K562 (cell line): ENCODE measurements around the gene POLDIP3. TPM values are rescaled to one million over a fixed set of nuclear protein-coding genes. Genes with fewer than 3 reads are reported as not detected.
A peak's percentile ranks its signal among the peaks of the same experiment; 100 is the strongest.

Experiments used
- ATAC-seq: fragments of 200-7000 bp; cut with Tn5 transposase; 3 replicates; pipeline ENCODE4 v1.9.1; 2020; ENCODE audit warnings: moderate library complexity
- BruUV-seq: library from RNA; stranded (reverse); fragments of 400-500 nt; replicated peaks from 2 replicates; lab custom pipeline; 2021; lab: Mats Ljungman, UMichigan
- CTCF ChIA-PET: fragments of 300-600 bp; formaldehyde crosslinking; extraction: SDS; loops from one replicate; lab custom pipeline; 2021; ENCODE audit warnings: low intra/inter-chr PET ratio; lab: Yijun Ruan, JAX
- POLR2A ChIA-PET: fragments of 300-600, 350-650 bp; sonication (Branson Sonifier 250); formaldehyde crosslinking; extraction: SDS; loops from one replicate; lab custom pipeline; 2021; ENCODE audit warnings: antibody characterized with exemption, inconsistent platforms; lab: Yijun Ruan, JAX
- DNase-seq, 4 experiments: peaks; one replicate each; pipeline versions ENCODE4 v3.0.0 to v3.0.0-alpha.2; 2011 to 2018; ENCODE audit warnings: low spot score in 3 of 4, mixed read lengths in 3 of 4; ENCODE audit errors: extremely low read depth in 1 of 4
- FAIRE-seq: peaks from 2 replicates; lab custom pipeline; 2011; peaks lifted over from hg19 to GRCh38; lab: Jason Lieb, UNC
- H2AFZ ChIP-seq: 2 replicates; pipeline ENCODE4 v1.6.0; 2011; ENCODE audit warnings: low read depth, low read length, control low read depth, inconsistent platforms
- H3K27ac ChIP-seq: fragments of 200-600 bp; 3 replicates; pipeline ENCODE4 v1.8.0; 2011; ENCODE audit warnings: low read depth, mild to moderate bottlenecking, control low read depth, inconsistent platforms, low read length, moderate library complexity, mixed read lengths; ENCODE audit errors: extremely low read depth
- H3K27me3 ChIP-seq, 2 experiments: fragments of 300-600 bp in 1 of 2; 2 replicates in 1 of 2; 3 replicates in 1 of 2; pipeline versions ENCODE4 v1.6.0 to v1.8.0; 2011; ENCODE audit warnings: inconsistent platforms in 2 of 2, low read length in 2 of 2, mild to moderate bottlenecking in 1 of 2, mixed read lengths in 1 of 2, moderate library complexity in 1 of 2; ENCODE audit not compliant: control insufficient read depth in 2 of 2, insufficient read depth in 2 of 2
- H3K36me3 ChIP-seq: fragments of 300-600 bp; 3 replicates; pipeline ENCODE4 v1.8.0; 2011; ENCODE audit warnings: mild to moderate bottlenecking, low read length, inconsistent platforms; ENCODE audit not compliant: control insufficient read depth, insufficient read depth
- H3K4me1 ChIP-seq, 2 experiments: fragments of 200-600 bp in 1 of 2; replicated peaks in 1 of 2; 2 replicates in 1 of 2; 3 replicates in 1 of 2; pipeline versions ENCODE4 v1.5.1 to v1.8.0; 2011; ENCODE audit warnings: inconsistent platforms in 2 of 2, low read length in 2 of 2, mild to moderate bottlenecking in 1 of 2, mixed read lengths in 1 of 2, moderate library complexity in 1 of 2; ENCODE audit not compliant: control insufficient read depth in 2 of 2, insufficient read depth in 2 of 2
- H3K4me2 ChIP-seq: 2 replicates; pipeline ENCODE4 v1.6.1; 2011; ENCODE audit warnings: low read length, control low read depth, inconsistent platforms, mixed read lengths; ENCODE audit not compliant: insufficient read depth
- H3K4me3 ChIP-seq: fragments of 200-600 bp; sonication (generic), shearing (Covaris generic); 2 replicates; pipeline ENCODE4 v1.5.1; 2016; ENCODE audit warnings: control low read depth, inconsistent platforms
- H3K79me2 ChIP-seq: fragments of 200-600 bp; 3 replicates; pipeline ENCODE4 v1.8.0; 2011; ENCODE audit warnings: low read length, inconsistent platforms; ENCODE audit not compliant: control insufficient read depth, insufficient read depth
- H3K9ac ChIP-seq, 2 experiments: 2 replicates each; pipeline versions ENCODE4 v1.6.0 to v1.6.1; 2011; ENCODE audit warnings: low read depth in 2 of 2, low read length in 2 of 2, control low read depth in 1 of 2, inconsistent platforms in 1 of 2, mild to moderate bottlenecking in 1 of 2, mixed read lengths in 1 of 2; ENCODE audit not compliant: insufficient read depth in 1 of 2
- H3K9me1 ChIP-seq: one replicate; pipeline ENCODE4 v1.6.0; 2011; ENCODE audit warnings: inconsistent platforms, mild to moderate bottlenecking, low read length, moderate library complexity; ENCODE audit not compliant: control insufficient read depth, insufficient read depth
- H3K9me3 ChIP-seq: replicated peaks from 2 replicates; pipeline ENCODE4 v1.5.1; 2011; ENCODE audit warnings: low read depth, low read length, inconsistent platforms; ENCODE audit not compliant: control insufficient read depth, insufficient read depth
- H4K20me1 ChIP-seq: replicated peaks from 2 replicates; pipeline ENCODE4 v1.6.1; 2011; ENCODE audit warnings: low read length, inconsistent platforms, mixed read lengths; ENCODE audit not compliant: control insufficient read depth, insufficient read depth
- CTCF ChIP-seq, 3 experiments: IDR thresholded peaks in 2 of 3; conservative IDR thresholded peaks in 1 of 3; 2 replicates each; pipeline ENCODE4 v1.5.1; 2011 to 2012; ENCODE audit warnings: low read length in 3 of 3, mild to moderate bottlenecking in 3 of 3, control low read depth in 2 of 3, improper control_type of control experiment in 1 of 3, inconsistent platforms in 1 of 3, low read depth in 1 of 3, mixed read lengths in 1 of 3, moderate library complexity in 1 of 3; ENCODE audit not compliant: insufficient read depth in 2 of 3
- EP300 ChIP-seq: IDR thresholded peaks from 2 replicates; pipeline ENCODE4 v1.6.1; 2012; ENCODE audit warnings: low read length, improper control_type of control experiment
- NCOA6 ChIP-seq: fragments of 450-650 bp; IDR thresholded peaks from 2 replicates; pipeline ENCODE4 v1.6.1; 2017; ENCODE audit warnings: mild to moderate bottlenecking
- POU5F1 ChIP-seq: fragments of 150-350 bp; IDR thresholded peaks from 2 replicates; pipeline ENCODE4 v1.6.1; 2014; ENCODE audit warnings: borderline replicate concordance, low read length, low read depth, mild to moderate bottlenecking; ENCODE audit not compliant: partially characterized antibody
- SIN3A ChIP-seq, 2 experiments: fragments of 150-350 bp in 1 of 2; IDR thresholded peaks; 2 replicates each; pipeline ENCODE4 v1.6.1; 2011 to 2016; ENCODE audit warnings: borderline replicate concordance in 2 of 2, low read depth in 2 of 2, low read length in 2 of 2, mild to moderate bottlenecking in 2 of 2, moderate library complexity in 2 of 2; ENCODE audit not compliant: control insufficient read depth in 1 of 2
- SP2 ChIP-seq: IDR thresholded peaks from 2 replicates; pipeline ENCODE4 v1.6.1; 2011; ENCODE audit warnings: mild to moderate bottlenecking, low read depth, low read length, moderate library complexity; ENCODE audit not compliant: poor library complexity, severe bottlenecking; ENCODE audit errors: extremely low read depth
- ZBTB33 ChIP-seq: sonication (generic); formaldehyde crosslinking; IDR thresholded peaks from 2 replicates; pipeline ENCODE4 v1.8.1; 2023; ENCODE audit warnings: mild to moderate bottlenecking, missing genetic modification reagents
- ZBTB34 ChIP-seq: fragments of 250-450 bp; sonication (Bioruptor Pico); IDR thresholded peaks from 2 replicates; pipeline ENCODE4 v1.8.0; 2021; ENCODE audit warnings: mild to moderate bottlenecking, moderate library complexity
- WGBS: fragments of 100-300 bp; shearing (Covaris generic); methylation state at CpG from one replicate; pipeline ENCODE4 v1.1.6; 2016; ENCODE audit warnings: low coverage, mixed read lengths; ENCODE audit not compliant: insufficient coverage; ENCODE audit errors: missing lambda C conversion rate; 5-methylcytosine and 5-hydroxymethylcytosine counted together
- in situ Hi-C: fragments of 300-500 bp; cut with MboI; formaldehyde crosslinking; loops from 4 replicates; pipeline ENCODE4 v1.15.0; 2018; ENCODE audit warnings: inconsistent platforms, mixed read lengths
- intact Hi-C: fragments of 100-400 bp; cut with micrococcal nuclease; formaldehyde crosslinking; loops from 2 replicates; pipeline ENCODE4 v1.14.2; 2022
- polyA plus RNA-seq, 8 experiments: library from polyadenylated mRNA; depleted of rRNA in 4 of 8; stranded (reverse) in 5 of 8; unstranded in 3 of 8; fragments of >200 nt; fragmentation: Nextera tagmentation in 2 of 8; fragmentation: Illumina TruSeq in 1 of 8; extraction: Ambion mirVana in 2 of 8; extraction: Trizol in 1 of 8; gene quantifications; 2 replicates each; pipeline versions ENCODE4 v1.2.1 to v1.2.3, GENCODE V29; 2011 to 2014; ENCODE audit warnings: inconsistent platforms in 1 of 8, missing spikeins in 1 of 8
- total RNA-seq, 7 experiments: library from RNA; depleted of rRNA in 6 of 7; stranded (reverse); fragments of >200 nt in 6 of 7; fragmentation: Illumina TruSeq in 2 of 7; extraction: Trizol in 2 of 7; gene quantifications; 2 replicates each; pipeline versions ENCODE4 v1.2.1 to v1.2.3, GENCODE V29; 2011 to 2021; ENCODE audit warnings: low replicate concordance in 1 of 7

The POLDIP3 gene
- total and polyA plus RNA-seq, 9 of the 15 experiments (the other 6 are each of a cell fraction or from before 2014, with no cell fraction given), result 14.3 to 53.0 (median 26.3) TPM

GRCh38 chr22:42633013-42633412 is 18.3 kb upstream of the POLDIP3 start (continued):
- TF ChIP-seq EP300, result no peak

GRCh38 chr22:42632096-42632495 is 17.4 kb upstream of the POLDIP3 start:
- DNase-seq, result no peak
- Histone ChIP-seq H3K9ac (no peak overlapping the region), H3K27me3 (no peaks in the 10 kb centered on the region), H3K4me3 (no peak overlapping the region), H3K27ac (no peak overlapping the region), H3K79me2 (no peaks in the 10 kb centered on the region), H3K4me2 (no peak overlapping the region), H3K36me3 (peaks cover 61% of the 10 kb centered on the region; the same call in 1 of the 3 replicates), H3K9me1 (no peaks in the 10 kb centered on the region), H2AFZ (no peak overlapping the region), H3K4me1 (peaks cover 0 to 8% of the 10 kb centered on the region in 2 experiments; a peak in 2 of 5 replicates), H3K9me3 (no peaks in the 10 kb centered on the region), H4K20me1 (no peaks in the 10 kb centered on the region)
- 85% methylated on average over 12 of the region's 13 CpGs for WGBS
- in situ Hi-C loops, result no loop called here
- ATAC-seq, result peak; percentile 57
- no peak for FAIRE-seq
- POLR2A ChIA-PET, result interaction anchor here (0.7 to 2.2 kb wide), 2 partner anchors 17 to 143 kb away, joined by 3 to 15 read pairs; partner anchors contain the start of gene POLDIP3
- TF ChIP-seq POU5F1, result no peak
- no peak for TF ChIP-seq ZBTB34 (CRISPR knock-in tag)
- peak; percentile 14 to 23 (median 16); a peak in 1 of 6 replicates for TF ChIP-seq CTCF (IDR thresholded peaks at IDR 0.05 in 2 of 3, conservative IDR thresholded peaks at IDR 0.05 in 1 of 3; ENCODE audit: insufficient read depth in 2 of 3, low read depth in 1 of 3, low read length in 3 of 3)
- no peak for TF ChIP-seq SIN3A (IDR thresholded peaks at IDR 0.05; ENCODE audit: borderline replicate concordance in 2 of 2, control insufficient read depth in 1 of 2, low read depth in 2 of 2, low read length in 2 of 2)
- TF ChIP-seq SP2, result no peak
- no peak for TF ChIP-seq NCOA6
- peak; percentile 86; the same call in 1 of the 2 replicates for TF ChIP-seq ZBTB33
- intact Hi-C loops, result no loop called here
- CTCF ChIA-PET, result no interaction called here
- no TSS peak for BruUV-seq
